HUES48 (cell line): Measurements from ENCODE around the gene IFITM1.

Source experiments
- H3K27ac ChIP-seq: one replicate; pipeline ENCODE4 v1.7.0; 2013; ENCODE audit warnings: low read depth, low read length, inconsistent platforms
- H3K27me3 ChIP-seq: 2 replicates; pipeline ENCODE4 v1.6.1; 2013; ENCODE audit warnings: mild to moderate bottlenecking, low read length; ENCODE audit not compliant: control insufficient read depth, insufficient read depth
- H3K36me3 ChIP-seq: 2 replicates; pipeline ENCODE4 v1.6.1; 2013; ENCODE audit warnings: low read length; ENCODE audit not compliant: control insufficient read depth, insufficient read depth
- H3K4me1 ChIP-seq: 2 replicates; pipeline ENCODE4 v1.6.1; 2013; ENCODE audit warnings: mild to moderate bottlenecking, low read length; ENCODE audit not compliant: control insufficient read depth, insufficient read depth
- H3K4me3 ChIP-seq: 2 replicates; pipeline ENCODE4 v1.5.1; 2013; ENCODE audit warnings: mild to moderate bottlenecking, low read depth, low read length
- H3K9ac ChIP-seq: 2 replicates; pipeline ENCODE4 v1.6.1; 2013; ENCODE audit warnings: mild to moderate bottlenecking, low read depth, low read length, moderate library complexity
- H3K9me3 ChIP-seq: 2 replicates; pipeline ENCODE4 v1.6.1; 2013; ENCODE audit warnings: low read length; ENCODE audit not compliant: control insufficient read depth, insufficient read depth

The IFITM1 gene

DNA sequence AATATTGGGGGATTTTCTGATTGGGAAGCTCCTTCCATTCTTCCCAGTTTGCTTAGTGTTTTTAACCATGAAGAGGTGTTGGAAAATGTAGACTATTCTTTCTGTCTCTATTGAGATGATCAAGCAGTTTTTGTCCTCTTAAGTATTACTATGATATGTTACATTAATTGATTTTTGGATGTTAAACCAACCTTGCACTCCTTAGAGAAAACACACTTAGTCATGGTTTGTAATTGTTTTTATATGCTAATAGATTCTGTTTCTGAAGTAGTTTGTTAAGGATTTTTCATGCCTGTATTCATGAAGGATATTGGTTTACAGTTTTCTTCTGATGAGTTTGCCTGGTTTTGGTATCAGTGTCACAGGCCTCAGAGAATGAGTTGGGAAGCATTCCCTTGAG, 37.6 kb upstream of the IFITM1 start:
- Histone ChIP-seq H3K9ac (no peak overlapping the region), H3K9me3 (no peaks in the 10 kb centered on the region), H3K36me3 (no peaks in the 10 kb centered on the region), H3K27ac (no peak overlapping the region), H3K4me1 (peaks cover 5% of the 10 kb centered on the region), H3K27me3 (peaks cover 39% of the 10 kb centered on the region), H3K4me3 (no peak overlapping the region)

DNA sequence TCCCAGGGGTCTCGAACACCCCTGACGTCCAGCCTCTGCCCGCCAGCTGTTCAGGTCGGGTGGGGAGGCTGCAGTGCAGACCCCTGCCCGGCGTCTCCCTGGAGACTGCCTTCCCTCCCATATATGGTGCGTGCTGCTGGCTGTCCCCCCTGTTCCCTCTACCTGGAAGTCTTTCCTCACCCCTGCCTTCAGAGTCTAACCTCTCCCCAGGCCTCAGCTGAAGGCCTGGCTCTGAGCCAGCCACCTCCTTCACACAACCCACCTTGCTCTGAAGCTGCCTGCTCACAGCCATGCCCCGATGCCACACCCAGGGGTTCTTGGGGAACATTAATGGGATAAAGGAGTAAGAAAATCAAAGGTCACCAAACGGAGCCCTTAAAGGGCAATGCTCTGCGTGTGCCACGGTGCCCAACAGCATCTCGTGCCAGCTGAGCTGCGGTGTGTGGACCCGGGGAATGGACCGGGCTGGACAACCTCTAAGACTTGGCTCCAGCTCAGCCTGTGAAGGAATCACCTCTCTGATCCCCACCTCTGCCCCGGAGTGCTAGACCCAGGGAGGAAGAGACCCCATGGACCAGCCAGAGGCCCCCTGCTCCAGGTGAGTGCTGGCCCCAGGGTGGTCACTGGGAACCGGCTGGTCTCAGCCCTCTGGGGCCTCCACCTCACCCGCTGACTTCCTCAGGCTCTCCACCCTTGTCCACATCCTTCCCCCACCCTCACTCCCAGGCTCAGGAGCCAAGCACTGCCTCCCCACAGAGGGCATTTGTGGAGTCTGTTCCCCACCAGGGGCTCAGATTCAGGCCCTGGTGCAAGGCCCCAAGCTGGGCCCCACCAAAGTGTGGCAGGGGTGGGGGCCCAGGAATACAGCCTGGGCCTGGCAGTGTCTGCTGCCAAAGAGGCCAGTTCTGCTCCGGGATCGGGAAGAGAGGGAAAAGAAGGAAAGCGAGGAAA, 35.6 kb upstream of the IFITM1 start, which contains the start of gene NLRP6:
NLRP6 (plus strand) TSS at position 407 of the 951 bp plus-strand sequence; CDS start at position 570, 163 bp downstream.
- peaks cover 58% of the 10 kb centered on the region for H3K27me3 ChIP-seq
- no peak within 1 kb of the TSS for H3K9ac ChIP-seq
- H3K36me3 ChIP-seq: no peaks in the 10 kb centered on the region
- H3K27ac ChIP-seq: no peak within 1 kb of the TSS
- peaks cover 5% of the 10 kb centered on the region for H3K4me1 ChIP-seq
- no peak within 1 kb of the TSS for H3K4me3 ChIP-seq
- H3K9me3 ChIP-seq: no peaks in the 10 kb centered on the region

DNA sequence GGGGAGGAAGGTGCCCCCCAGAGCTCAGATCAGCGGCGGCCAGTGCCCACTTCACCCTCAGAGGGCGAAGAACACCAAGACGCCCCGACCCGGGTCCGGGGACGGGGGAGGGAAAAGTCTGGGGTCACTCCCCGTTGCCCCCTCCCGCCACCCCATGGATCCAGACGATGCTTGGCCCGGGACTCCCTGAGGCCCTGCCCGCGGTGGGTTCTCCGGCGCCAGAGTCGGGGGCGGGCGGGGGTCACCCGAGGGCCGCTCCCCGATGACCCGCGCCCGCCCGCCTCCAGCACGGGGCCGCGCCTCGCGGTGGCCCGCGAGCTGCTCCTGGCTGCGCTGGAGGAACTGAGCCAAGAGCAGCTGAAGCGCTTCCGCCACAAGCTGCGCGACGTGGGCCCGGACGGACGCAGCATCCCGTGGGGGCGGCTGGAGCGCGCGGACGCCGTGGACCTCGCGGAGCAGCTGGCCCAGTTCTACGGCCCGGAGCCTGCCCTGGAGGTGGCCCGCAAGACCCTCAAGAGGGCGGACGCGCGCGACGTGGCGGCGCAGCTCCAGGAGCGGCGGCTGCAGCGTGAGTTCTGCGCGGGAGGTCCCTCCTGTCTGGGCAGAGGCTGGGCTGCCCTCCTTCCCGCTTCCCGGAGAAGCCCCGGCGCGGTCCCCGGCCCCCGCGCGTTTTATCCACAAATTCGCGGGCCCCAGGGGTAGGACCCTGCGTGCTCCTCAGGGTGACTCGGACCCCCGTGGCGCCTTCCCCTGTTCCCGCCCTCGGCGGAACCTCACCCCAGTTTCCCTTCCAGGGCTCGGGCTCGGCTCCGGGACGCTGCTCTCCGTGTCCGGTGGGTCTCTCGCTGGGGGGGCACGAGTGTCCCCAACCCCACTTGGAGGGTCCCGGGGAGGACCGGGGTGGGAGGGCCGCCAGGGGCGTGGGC, 34.5 kb upstream of the IFITM1 start:
- Histone ChIP-seq H3K9ac (no peak overlapping the region), H3K27ac (no peak overlapping the region), H3K36me3 (no peaks in the 10 kb centered on the region), H3K4me3 (0 out of 2 replicates have a peak overlapping the region, but pooled peaks have one; percentile 51), H3K4me1 (peaks cover 5% of the 10 kb centered on the region), H3K27me3 (peaks cover 63% of the 10 kb centered on the region), H3K9me3 (no peaks in the 10 kb centered on the region)

DNA sequence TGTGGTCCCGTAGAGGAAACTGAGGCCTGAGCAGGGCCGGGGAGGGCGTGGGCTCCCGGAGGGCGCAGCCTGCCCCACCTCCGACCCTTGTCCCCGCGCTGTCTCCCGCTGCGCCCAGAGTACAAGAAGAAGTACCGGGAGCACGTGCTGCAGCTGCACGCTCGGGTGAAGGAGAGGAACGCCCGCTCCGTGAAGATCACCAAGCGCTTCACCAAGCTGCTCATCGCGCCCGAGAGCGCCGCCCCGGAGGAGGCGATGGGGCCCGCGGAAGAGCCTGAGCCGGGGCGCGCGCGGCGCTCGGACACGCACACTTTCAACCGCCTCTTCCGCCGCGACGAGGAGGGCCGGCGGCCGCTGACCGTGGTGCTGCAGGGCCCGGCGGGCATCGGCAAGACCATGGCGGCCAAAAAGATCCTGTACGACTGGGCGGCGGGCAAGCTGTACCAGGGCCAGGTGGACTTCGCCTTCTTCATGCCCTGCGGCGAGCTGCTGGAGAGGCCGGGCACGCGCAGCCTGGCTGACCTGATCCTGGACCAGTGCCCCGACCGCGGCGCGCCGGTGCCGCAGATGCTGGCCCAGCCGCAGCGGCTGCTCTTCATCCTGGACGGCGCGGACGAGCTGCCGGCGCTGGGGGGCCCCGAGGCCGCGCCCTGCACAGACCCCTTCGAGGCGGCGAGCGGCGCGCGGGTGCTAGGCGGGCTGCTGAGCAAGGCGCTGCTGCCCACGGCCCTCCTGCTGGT, 33.7 kb upstream of the IFITM1 start:
- H3K27me3 ChIP-seq: peaks cover 63% of the 10 kb centered on the region
- H3K4me1 ChIP-seq: peaks cover 1% of the 10 kb centered on the region
- H3K36me3 ChIP-seq: no peaks in the 10 kb centered on the region
- no peak overlapping the region for H3K9ac ChIP-seq
- H3K27ac ChIP-seq: no peak overlapping the region
- H3K4me3 ChIP-seq: peak overlapping the region; percentile 51
- H3K9me3 ChIP-seq: no peaks in the 10 kb centered on the region

DNA sequence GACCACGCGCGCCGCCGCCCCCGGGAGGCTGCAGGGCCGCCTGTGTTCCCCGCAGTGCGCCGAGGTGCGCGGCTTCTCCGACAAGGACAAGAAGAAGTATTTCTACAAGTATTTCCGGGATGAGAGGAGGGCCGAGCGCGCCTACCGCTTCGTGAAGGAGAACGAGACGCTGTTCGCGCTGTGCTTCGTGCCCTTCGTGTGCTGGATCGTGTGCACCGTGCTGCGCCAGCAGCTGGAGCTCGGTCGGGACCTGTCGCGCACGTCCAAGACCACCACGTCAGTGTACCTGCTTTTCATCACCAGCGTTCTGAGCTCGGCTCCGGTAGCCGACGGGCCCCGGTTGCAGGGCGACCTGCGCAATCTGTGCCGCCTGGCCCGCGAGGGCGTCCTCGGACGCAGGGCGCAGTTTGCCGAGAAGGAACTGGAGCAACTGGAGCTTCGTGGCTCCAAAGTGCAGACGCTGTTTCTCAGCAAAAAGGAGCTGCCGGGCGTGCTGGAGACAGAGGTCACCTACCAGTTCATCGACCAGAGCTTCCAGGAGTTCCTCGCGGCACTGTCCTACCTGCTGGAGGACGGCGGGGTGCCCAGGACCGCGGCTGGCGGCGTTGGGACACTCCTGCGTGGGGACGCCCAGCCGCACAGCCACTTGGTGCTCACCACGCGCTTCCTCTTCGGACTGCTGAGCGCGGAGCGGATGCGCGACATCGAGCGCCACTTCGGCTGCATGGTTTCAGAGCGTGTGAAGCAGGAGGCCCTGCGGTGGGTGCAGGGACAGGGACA, 32.9 kb upstream of the IFITM1 start:
- peak overlapping the region; percentile 51; the same call in 1 of the 2 replicates for H3K4me3 ChIP-seq
- H3K27ac ChIP-seq: no peak overlapping the region
- no peak overlapping the region for H3K9ac ChIP-seq
- no peaks in the 10 kb centered on the region for H3K36me3 ChIP-seq
- H3K27me3 ChIP-seq: peaks cover 65% of the 10 kb centered on the region
- H3K4me1 ChIP-seq: no peaks in the 10 kb centered on the region; the same call in 1 of the 2 replicates
- no peaks in the 10 kb centered on the region for H3K9me3 ChIP-seq

DNA sequence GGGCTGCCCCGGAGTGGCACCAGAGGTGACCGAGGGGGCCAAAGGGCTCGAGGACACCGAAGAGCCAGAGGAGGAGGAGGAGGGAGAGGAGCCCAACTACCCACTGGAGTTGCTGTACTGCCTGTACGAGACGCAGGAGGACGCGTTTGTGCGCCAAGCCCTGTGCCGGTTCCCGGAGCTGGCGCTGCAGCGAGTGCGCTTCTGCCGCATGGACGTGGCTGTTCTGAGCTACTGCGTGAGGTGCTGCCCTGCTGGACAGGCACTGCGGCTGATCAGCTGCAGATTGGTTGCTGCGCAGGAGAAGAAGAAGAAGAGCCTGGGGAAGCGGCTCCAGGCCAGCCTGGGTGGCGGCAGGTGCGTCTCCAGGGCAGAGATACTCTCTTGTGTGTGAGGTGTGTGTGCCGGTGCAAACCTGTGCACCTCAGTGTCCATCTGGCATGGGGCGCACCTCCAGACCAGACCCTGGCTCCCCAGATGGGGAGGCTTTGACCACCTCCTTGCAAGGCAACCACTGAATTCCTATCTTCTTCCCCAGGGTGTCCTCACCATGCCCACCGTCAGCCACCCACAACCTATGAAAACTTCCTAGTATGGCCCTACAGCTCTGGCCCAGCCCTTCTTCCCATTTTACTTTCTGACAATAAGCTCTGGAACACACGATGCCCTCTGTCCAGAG, 32.2 kb upstream of the IFITM1 start:
- H3K9me3 ChIP-seq: no peaks in the 10 kb centered on the region
- H3K9ac ChIP-seq: no peak overlapping the region
- H3K4me3 ChIP-seq: no peak overlapping the region
- no peaks in the 10 kb centered on the region; the same call in 1 of the 2 replicates for H3K4me1 ChIP-seq
- peaks cover 70% of the 10 kb centered on the region for H3K27me3 ChIP-seq
- H3K27ac ChIP-seq: no peak overlapping the region
- H3K36me3 ChIP-seq: no peaks in the 10 kb centered on the region

DNA sequence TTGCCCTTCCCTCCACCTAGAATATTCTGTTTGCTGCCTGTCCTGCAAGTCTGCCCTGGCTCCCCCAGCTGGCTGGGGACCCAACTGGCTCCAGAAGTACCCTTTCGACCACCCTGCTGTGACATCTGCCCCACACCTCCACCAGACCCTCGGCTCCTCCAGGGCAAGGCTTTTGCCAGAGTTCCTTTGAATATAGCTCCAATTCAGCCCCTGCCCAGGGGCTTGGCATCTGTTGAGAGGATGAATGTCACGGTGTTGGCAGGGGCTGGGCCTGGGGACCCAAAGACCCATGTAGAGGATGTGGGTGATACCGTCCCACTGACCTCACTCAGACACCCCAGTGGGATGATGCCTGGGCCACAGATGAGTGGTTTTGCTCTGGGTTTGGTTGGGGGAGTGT, 31.7 kb upstream of the IFITM1 start:
- Histone ChIP-seq H3K9ac (no peak overlapping the region), H3K36me3 (no peaks in the 10 kb centered on the region), H3K4me1 (no peaks in the 10 kb centered on the region; the same call in 1 of the 2 replicates), H3K27ac (no peak overlapping the region), H3K9me3 (no peaks in the 10 kb centered on the region), H3K27me3 (peaks cover 73% of the 10 kb centered on the region), H3K4me3 (no peak overlapping the region)

DNA sequence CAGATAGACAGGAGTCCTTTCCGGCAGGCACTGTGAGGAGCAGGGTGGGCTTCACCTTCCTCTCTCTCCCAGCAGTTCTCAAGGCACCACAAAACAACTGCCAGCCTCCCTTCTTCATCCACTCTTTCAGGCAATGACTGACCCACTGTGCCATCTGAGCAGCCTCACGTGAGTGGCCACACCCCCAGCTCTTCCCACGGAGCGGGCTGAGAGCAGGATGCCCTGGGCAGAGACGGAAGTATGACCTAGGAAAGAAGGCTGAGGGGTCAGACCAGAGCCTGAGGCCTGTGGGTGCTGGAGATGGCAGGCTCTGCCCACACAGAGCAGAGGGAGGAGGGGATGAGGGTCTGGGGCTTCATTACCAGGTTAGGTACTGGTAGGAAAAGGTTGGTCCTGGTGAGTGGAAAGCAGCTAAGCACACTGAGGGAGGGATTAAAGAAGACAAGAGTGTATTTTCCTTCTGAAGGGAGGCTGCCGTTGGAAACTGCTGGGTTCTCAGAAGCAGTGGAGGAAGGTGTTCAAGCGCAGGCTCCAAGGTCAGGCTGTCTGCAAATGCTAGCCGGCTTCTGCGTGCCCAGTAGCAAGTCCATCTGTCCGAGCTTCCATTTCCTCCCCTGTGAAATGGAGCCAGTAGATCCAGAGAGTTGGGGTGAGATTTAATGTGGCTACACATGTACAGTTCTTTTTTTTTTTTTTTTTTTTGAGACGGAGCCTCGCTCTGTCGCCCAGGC, 31.0 kb upstream of the IFITM1 start:
- no peaks in the 10 kb centered on the region for H3K9me3 ChIP-seq
- H3K4me1 ChIP-seq: no peaks in the 10 kb centered on the region; the same call in 1 of the 2 replicates
- no peak overlapping the region for H3K4me3 ChIP-seq
- no peak overlapping the region for H3K27ac ChIP-seq
- H3K27me3 ChIP-seq: peaks cover 75% of the 10 kb centered on the region
- no peaks in the 10 kb centered on the region for H3K36me3 ChIP-seq
- no peak overlapping the region for H3K9ac ChIP-seq

DNA sequence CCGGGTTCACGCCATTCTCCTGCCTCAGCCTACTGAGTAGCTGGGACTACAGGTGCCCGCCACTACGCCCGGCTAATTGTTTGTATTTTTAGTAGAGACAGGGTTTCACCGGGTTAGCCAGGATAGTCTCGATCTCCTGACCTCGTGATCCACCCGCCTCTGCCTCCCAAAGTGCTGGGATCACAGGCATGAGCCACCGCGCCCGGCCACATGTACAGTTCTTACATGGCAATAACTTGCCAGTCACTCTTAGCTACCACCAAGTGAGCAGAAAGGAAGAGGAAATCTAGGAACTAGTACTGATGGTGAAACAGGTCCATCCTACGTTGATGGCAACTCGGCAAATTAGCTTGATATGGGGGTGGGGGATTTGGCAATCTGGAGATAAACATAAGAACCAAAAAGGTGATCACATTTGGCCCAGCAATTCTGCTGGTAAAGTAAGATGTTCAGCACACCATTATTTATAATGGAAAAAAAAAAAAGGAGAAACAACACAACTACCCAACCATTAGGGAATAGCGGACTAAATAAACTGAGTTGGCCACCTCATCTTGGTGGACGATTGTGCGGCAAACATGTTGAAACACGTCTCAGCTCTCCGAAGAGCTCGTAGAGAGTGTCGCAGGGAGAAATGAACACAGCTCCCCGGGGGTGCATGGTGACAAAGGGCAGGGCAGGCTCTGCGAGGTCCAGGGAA, 30.3 kb upstream of the IFITM1 start:
- Histone ChIP-seq H3K4me3 (no peak overlapping the region), H3K27ac (no peak overlapping the region), H3K9ac (no peak overlapping the region), H3K4me1 (no peaks in the 10 kb centered on the region; the same call in 1 of the 2 replicates), H3K27me3 (peaks cover 75% of the 10 kb centered on the region), H3K36me3 (no peaks in the 10 kb centered on the region), H3K9me3 (no peaks in the 10 kb centered on the region)
